ENCODE data around the gene GNAS.
"Not testable (repeated sequence)": the region's sequence is repeated elsewhere in the genome, so short reads cannot be mapped to it uniquely, and the experiment has no call there.

GNAS gene

GRCh38 chr20:58908941-58909340 is 56.4 kb downstream of the GNAS start:
- DNase-seq: no peak
- intact Hi-C loops (cut with DNase I): no loop called here

GRCh38 chr20:58909585-58909984 is 57.1 kb downstream of the GNAS start:
- no peak for DNase-seq
- intact Hi-C loops (cut with DNase I): no loop called here

GRCh38 chr20:58910473-58910872 is 58.0 kb downstream of the GNAS start:
- DNase-seq: no peak
- intact Hi-C loops (cut with DNase I): no loop called here

- intact Hi-C loops (cut with DNase I): no loop called here
Measured at GRCh38 chr20:58911309-58911708, 58.8 kb downstream of the GNAS start.

GRCh38 chr20:58911970-58912369 is 59.5 kb downstream of the GNAS start:
- DNase-seq: no peak
- intact Hi-C loops (cut with DNase I): no loop called here

More at GRCh38 chr20:58911309-58911708, 58.8 kb downstream of the GNAS start:
- no peak for DNase-seq

- intact Hi-C loops (cut with DNase I): no loop called here
- DNase-seq: no peak
Measured at GRCh38 chr20:58913079-58913478, 60.6 kb downstream of the GNAS start.

- DNase-seq: no peak
- intact Hi-C loops (cut with DNase I): no loop called here
Measured at GRCh38 chr20:58918621-58919020, 66.1 kb downstream of the GNAS start.

- intact Hi-C loops (cut with DNase I): no loop called here
- DNase-seq: no peak
Measured at GRCh38 chr20:58921564-58921963, 69.0 kb downstream of the GNAS start.

- DNase-seq: no peak
- intact Hi-C loops (cut with DNase I): no loop called here
Measured at GRCh38 chr20:58922036-58922435, 69.5 kb downstream of the GNAS start.

GRCh38 chr20:58923117-58923712 is 70.7 kb downstream of the GNAS start:
- DNase-seq: no peak
- intact Hi-C loops (cut with DNase I): no loop called here

- no peak for DNase-seq
Measured at GRCh38 chr20:58926802-58927489, 74.4 kb downstream of the GNAS start.

GRCh38 chr20:58927490-58928061 is 75.1 kb downstream of the GNAS start:
- intact Hi-C loops (cut with DNase I): no loop called here

More at GRCh38 chr20:58926802-58927489, 74.4 kb downstream of the GNAS start:
- intact Hi-C loops (cut with DNase I): no loop called here

GRCh38 chr20:58930496-58930895 is 78.0 kb downstream of the GNAS start:
- intact Hi-C loops (cut with DNase I): no loop called here
- DNase-seq: no peak

More at GRCh38 chr20:58927490-58928061, 75.1 kb downstream of the GNAS start:
- no peak for DNase-seq

- intact Hi-C loops (cut with DNase I): no loop called here
- DNase-seq: no peak
Measured at GRCh38 chr20:58932170-58932569, 79.7 kb downstream of the GNAS start.

GRCh38 chr20:58938078-58938477 is 85.6 kb downstream of the GNAS start:
- intact Hi-C loops (cut with DNase I): no loop called here
- no peak for DNase-seq

- DNase-seq: no peak
- intact Hi-C loops (cut with DNase I): no loop called here
Measured at GRCh38 chr20:58938541-58938940, 86.0 kb downstream of the GNAS start.

- intact Hi-C loops (cut with DNase I): no loop called here
- no peak for DNase-seq
Measured at GRCh38 chr20:58941471-58941870, 89.0 kb downstream of the GNAS start.

GRCh38 chr20:58942549-58942948 is 90.0 kb downstream of the GNAS start:
- no peak for DNase-seq
- intact Hi-C loops (cut with DNase I): no loop called here

GRCh38 chr20:58944610-58945009 is 92.1 kb downstream of the GNAS start:
- intact Hi-C loops (cut with DNase I): no loop called here

GRCh38 chr20:58945965-58946631 is 93.6 kb downstream of the GNAS start:
- DNase-seq: no peak
- intact Hi-C loops (cut with DNase I): no loop called here

More at GRCh38 chr20:58944610-58945009, 92.1 kb downstream of the GNAS start:
- DNase-seq: no peak

GRCh38 chr20:58947797-58948388 is 95.4 kb downstream of the GNAS start:
- intact Hi-C loops (cut with DNase I); DNase-seq: not testable (repeated sequence)
